H1 (cell line): ENCODE results near the gene FRMD4A. TPM values are rescaled to one million over a fixed set of nuclear protein-coding genes. Genes with fewer than 3 reads are reported as not detected.

Experiments
- CTCF ChIA-PET: fragments of 300-600 bp; sonication (Branson Sonifier 250); formaldehyde crosslinking; loops from one replicate; lab custom pipeline; 2021; ENCODE audit not compliant: partially characterized antibody; lab: Charles Lee
- POLR2A ChIA-PET: fragments of 300-600 bp; sonication (Branson Sonifier 250); formaldehyde crosslinking; loops from one replicate; lab custom pipeline; 2021; ENCODE audit warnings: inconsistent platforms; ENCODE audit not compliant: partially characterized antibody; lab: Charles Lee
- DNase-seq, 2 experiments: peaks; one replicate each; pipeline versions ENCODE4 v3.0.0 to v3.0.0-alpha.2; 2010 to 2022; ENCODE audit warnings: low spot score in 2 of 2, low read depth in 1 of 2, mixed read lengths in 1 of 2
- FAIRE-seq: peaks from 2 replicates; lab custom pipeline; 2011; peaks lifted over from hg19 to GRCh38; lab: Jason Lieb, UNC
- H2AFZ ChIP-seq: 2 replicates; pipeline ENCODE4 v1.8.1; 2012; ENCODE audit warnings: low read length, inconsistent platforms
- H2AK5ac ChIP-seq: 2 replicates; pipeline ENCODE4 v1.6.1; 2013; ENCODE audit warnings: low read depth, low read length
- H2BK120ac ChIP-seq: replicated peaks from 2 replicates; pipeline ENCODE3; 2013; ENCODE audit warnings: low read depth, low read length, inconsistent platforms
- H2BK12ac ChIP-seq: 2 replicates; pipeline ENCODE4 v1.6.1; 2013; ENCODE audit warnings: low read depth, low read length
- H2BK15ac ChIP-seq: 2 replicates; pipeline ENCODE4 v1.6.1; 2013; ENCODE audit warnings: low read length
- H2BK20ac ChIP-seq: 2 replicates; pipeline ENCODE4 v1.6.1; 2013; ENCODE audit warnings: low read length
- H2BK5ac ChIP-seq: 2 replicates; pipeline ENCODE4 v1.6.1; 2013; ENCODE audit warnings: low read depth, low read length
- H3K14ac ChIP-seq: 2 replicates; pipeline ENCODE4 v1.6.1; 2013; ENCODE audit warnings: inconsistent platforms; ENCODE audit not compliant: insufficient read length
- H3K18ac ChIP-seq: 2 replicates; pipeline ENCODE4 v1.6.1; 2013; ENCODE audit warnings: low read length; ENCODE audit errors: extremely low read depth
- H3K23ac ChIP-seq: 2 replicates; pipeline ENCODE4 v1.6.1; 2013; ENCODE audit warnings: inconsistent platforms; ENCODE audit not compliant: insufficient read length
- H3K23me2 ChIP-seq: 2 replicates; pipeline ENCODE4 v1.6.1; 2013; ENCODE audit warnings: low read depth, low read length
- H3K27ac ChIP-seq: 2 replicates; pipeline ENCODE4 v1.6.1; 2011; ENCODE audit warnings: low read depth, low read length, inconsistent platforms
- H3K27me3 ChIP-seq, 4 experiments: replicated peaks in 1 of 4; 1 replicate in 1 of 4; 2 replicates in 3 of 4; pipeline versions ENCODE4 v1.6.1 to v1.8.1; 2011 to 2013; ENCODE audit warnings: low read length in 3 of 4, mild to moderate bottlenecking in 3 of 4, inconsistent platforms in 2 of 4, mixed read lengths in 2 of 4, moderate library complexity in 1 of 4; ENCODE audit not compliant: control insufficient read depth in 3 of 4, insufficient read depth in 3 of 4; ENCODE audit errors: extremely low read depth in 1 of 4
- H3K36me3 ChIP-seq, 4 experiments: 2 replicates each; pipeline versions ENCODE4 v1.6.1 to v1.8.1; 2011 to 2013; ENCODE audit warnings: mild to moderate bottlenecking in 4 of 4, low read length in 3 of 4, moderate library complexity in 2 of 4, control low read depth in 1 of 4, inconsistent platforms in 1 of 4; ENCODE audit not compliant: insufficient read depth in 4 of 4, control insufficient read depth in 2 of 4
- H3K4ac ChIP-seq: replicated peaks from 2 replicates; pipeline ENCODE3; 2013; ENCODE audit warnings: low read length, low read depth, mixed read lengths, inconsistent platforms; ENCODE audit not compliant: insufficient read length
- H3K4me1 ChIP-seq, 4 experiments: replicated peaks in 1 of 4; 1 replicate in 1 of 4; 2 replicates in 3 of 4; pipeline versions ENCODE4 v1.6.1 to v1.8.1; 2011 to 2013; ENCODE audit warnings: low read length in 3 of 4, inconsistent platforms in 2 of 4, mixed read lengths in 1 of 4; ENCODE audit not compliant: insufficient read depth in 4 of 4, control insufficient read depth in 3 of 4
- H3K4me2 ChIP-seq, 2 experiments: 2 replicates each; pipeline versions ENCODE4 v1.6.1 to v1.8.1; 2011 to 2013; ENCODE audit warnings: low read depth in 2 of 2, low read length in 2 of 2, control low read depth in 1 of 2, inconsistent platforms in 1 of 2, mild to moderate bottlenecking in 1 of 2; ENCODE audit not compliant: insufficient read depth in 1 of 2
- H3K4me3 ChIP-seq, 4 experiments: fragments of 200-600, 300-600 bp in 1 of 4; sonication (generic), shearing (Covaris generic), sonication (Bioruptor Twin) in 1 of 4; 2 replicates each; pipeline versions ENCODE4 v1.5.1 to v1.8.1; 2011 to 2016; ENCODE audit warnings: low read length in 4 of 4, low read depth in 3 of 4, control low read depth in 2 of 4, inconsistent platforms in 2 of 4, mild to moderate bottlenecking in 2 of 4, mixed read lengths in 1 of 4, moderate library complexity in 1 of 4; ENCODE audit not compliant: insufficient read depth in 2 of 4; ENCODE audit errors: extremely low read depth in 1 of 4
- H3K56ac ChIP-seq: replicated peaks from 2 replicates; pipeline ENCODE3; 2013; ENCODE audit warnings: low read depth, mild to moderate bottlenecking, mixed read lengths, low read length, inconsistent platforms; ENCODE audit not compliant: insufficient read length
- H3K79me1 ChIP-seq: 2 replicates; pipeline ENCODE4 v1.6.1; 2013; ENCODE audit warnings: low read depth, low read length, control low read depth
- H3K79me2 ChIP-seq, 2 experiments: 2 replicates each; pipeline versions ENCODE4 v1.6.1 to v1.8.1; 2012 to 2013; ENCODE audit warnings: low read length in 2 of 2, mild to moderate bottlenecking in 2 of 2, inconsistent platforms in 1 of 2; ENCODE audit not compliant: insufficient read depth in 2 of 2, control insufficient read depth in 1 of 2
- H3K9ac ChIP-seq, 4 experiments: replicated peaks in 1 of 4; 1 replicate in 1 of 4; 2 replicates in 3 of 4; pipeline versions ENCODE4 v1.6.1 to v1.8.1; 2011 to 2013; ENCODE audit warnings: low read depth in 3 of 4, low read length in 3 of 4, control low read depth in 2 of 4, mild to moderate bottlenecking in 2 of 4, moderate library complexity in 2 of 4, inconsistent platforms in 1 of 4; ENCODE audit errors: extremely low read depth in 1 of 4
- H3K9me3 ChIP-seq, 2 experiments: 2 replicates each; pipeline versions ENCODE4 v1.6.1 to v1.8.1; 2012 to 2013; ENCODE audit warnings: mild to moderate bottlenecking in 2 of 2, moderate library complexity in 2 of 2, control low read depth in 1 of 2, inconsistent platforms in 1 of 2, low read depth in 1 of 2, low read length in 1 of 2, mixed read lengths in 1 of 2; ENCODE audit not compliant: insufficient read depth in 2 of 2
- H4K20me1 ChIP-seq, 2 experiments: replicated peaks in 1 of 2; 2 replicates each; pipeline versions ENCODE3 to v1.8.1; 2011 to 2013; ENCODE audit warnings: inconsistent platforms in 2 of 2, low read length in 2 of 2, mild to moderate bottlenecking in 1 of 2; ENCODE audit not compliant: insufficient read depth in 2 of 2, control insufficient read depth in 1 of 2
- H4K5ac ChIP-seq: 2 replicates; pipeline ENCODE4 v1.6.1; 2013; ENCODE audit warnings: low read length, low read depth, mixed read lengths, inconsistent platforms; ENCODE audit not compliant: insufficient read length
- H4K8ac ChIP-seq: 2 replicates; pipeline ENCODE4 v1.8.0; 2013; ENCODE audit warnings: mild to moderate bottlenecking, moderate library complexity, low read length, inconsistent platforms; ENCODE audit not compliant: insufficient read depth; ENCODE audit errors: extremely low read depth
- H4K91ac ChIP-seq: replicated peaks from 2 replicates; pipeline ENCODE3; 2013; ENCODE audit warnings: low read length, mixed read lengths, inconsistent platforms; ENCODE audit not compliant: insufficient read length
- CHD1 ChIP-seq: IDR thresholded peaks from 2 replicates; pipeline ENCODE4 v1.6.1; 2012; ENCODE audit warnings: low read depth, low read length, improper control_type of control experiment
- FOSL1 ChIP-seq: IDR thresholded peaks from 2 replicates; pipeline ENCODE4 v1.6.1; 2011; ENCODE audit warnings: mild to moderate bottlenecking, low read depth, low read length, moderate library complexity; ENCODE audit not compliant: insufficient read depth
- NANOG ChIP-seq: IDR thresholded peaks from 2 replicates; pipeline ENCODE4 v1.6.1; 2011; ENCODE audit warnings: low read length, low read depth, mild to moderate bottlenecking, inconsistent platforms; ENCODE audit not compliant: insufficient read depth, poor library complexity, severe bottlenecking
- NRF1 ChIP-seq: IDR thresholded peaks from 2 replicates; pipeline ENCODE4 v1.6.1; 2011; ENCODE audit warnings: mild to moderate bottlenecking, low read depth, low read length, improper control_type of control experiment
- SIN3A ChIP-seq, 2 experiments: IDR thresholded peaks in 1 of 2; conservative IDR thresholded peaks in 1 of 2; 2 replicates each; pipeline ENCODE4 v1.6.1; 2011 to 2012; ENCODE audit warnings: low read length in 2 of 2, improper control_type of control experiment in 1 of 2, low read depth in 1 of 2, mild to moderate bottlenecking in 1 of 2
- SIRT6 ChIP-seq: IDR thresholded peaks from one replicate; pipeline ENCODE4 v1.7.1; 2012; ENCODE audit warnings: low read length, inconsistent platforms
- SUZ12 ChIP-seq: fragments of 200-600 bp; sonication (generic); IDR thresholded peaks from 2 replicates; pipeline ENCODE4 v1.6.1; 2012; ENCODE audit warnings: mild to moderate bottlenecking, inconsistent platforms, low read length, moderate library complexity, mixed read lengths
- TAF7 ChIP-seq: optimal IDR thresholded peaks from 2 replicates; pipeline ENCODE3; 2011; ENCODE audit warnings: low read depth, mild to moderate bottlenecking, inconsistent platforms, low read length, moderate library complexity, borderline replicate concordance
- TEAD4 ChIP-seq: IDR thresholded peaks from 2 replicates; pipeline ENCODE4 v1.6.1; 2012; ENCODE audit warnings: low read depth, low read length, inconsistent platforms, mixed read lengths
- WGBS, 2 experiments: shearing (Covaris generic) in 1 of 2; methylation state at CpG; one replicate each; pipeline versions ENCODE4 v1.1.6 to v1.1.7; 2013 to 2015; ENCODE audit warnings: low lambda C conversion rate in 2 of 2, mixed read lengths in 2 of 2, inconsistent platforms in 1 of 2, low coverage in 1 of 2, missing lambda C conversion rate in 1 of 2; ENCODE audit not compliant: insufficient replicate concordance in 2 of 2, insufficient coverage in 1 of 2, insufficient read length in 1 of 2; ENCODE audit errors: extremely low coverage in 1 of 2, missing lambda C conversion rate in 1 of 2; 5-methylcytosine and 5-hydroxymethylcytosine counted together
- polyA plus RNA-seq, 7 experiments: library from polyadenylated mRNA; depleted of rRNA in 3 of 7; stranded (reverse) in 5 of 7; unstranded in 2 of 7; fragments of >200 nt in 5 of 7; fragments of 200-250 nt in 2 of 7; gene quantifications; 1 replicate in 5 of 7; 2 replicates in 1 of 7; 4 replicates in 1 of 7; pipeline versions ENCODE4 v1.2.1 to v1.2.3, GENCODE V29; 2011 to 2013; ENCODE audit warnings: missing spikeins in 2 of 7, mixed read lengths in 2 of 7
- total RNA-seq: library from RNA; stranded (reverse); fragmentation: NEBNext Ultra II Directional; extraction: Animal tissue kit (Norgen Biotek cat#: 25700); gene quantifications from 2 replicates; pipeline ENCODE4 v1.2.1, GENCODE V29; 2021
- TF ChIP-seq, protein P1 (sequence below): IDR thresholded peaks from 2 replicates; pipeline ENCODE4 v1.6.1; 2012; ENCODE audit warnings: inconsistent platforms

FRMD4A gene
- total and polyA plus RNA-seq, 2 of the 8 experiments (the other 6 are each of a cell fraction or from before 2014, with no cell fraction given), result 38.6 to 39.6 TPM

DNA sequence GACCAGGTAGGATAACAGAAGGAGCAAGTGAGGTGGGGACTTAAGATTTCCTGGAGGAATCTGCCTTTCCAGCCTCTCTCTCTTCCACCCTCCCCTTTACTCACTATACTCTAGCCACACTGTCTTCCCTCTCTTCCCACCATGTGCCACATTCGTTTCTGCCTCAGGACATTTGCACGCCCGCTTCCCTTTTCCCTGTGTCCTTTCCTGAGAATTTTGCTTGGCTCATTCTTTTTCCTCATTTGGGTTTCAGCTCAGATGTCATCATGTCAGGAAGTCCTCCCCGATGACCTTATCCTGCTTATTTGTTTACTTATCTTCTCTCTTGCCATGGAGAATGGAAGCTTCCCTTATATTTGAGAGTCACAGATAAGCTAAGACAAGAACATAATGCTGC is 380.2 kb downstream of the FRMD4A start:
- CTCF ChIA-PET, result interaction anchor here (0.8 to 0.9 kb wide), 2 partner anchors 13 to 174 kb away, joined by 3 read pairs; no protein-coding TSS in a partner anchor
- Histone ChIP-seq H3K27ac (no peak overlapping the region), H2BK120ac (no peak overlapping the region), H3K4me2 (no peak overlapping the region), H3K4ac (no peak overlapping the region), H2BK5ac (no peak overlapping the region), H2AK5ac (no peak overlapping the region), H2BK15ac (0 out of 2 replicates have a peak overlapping the region, but pooled peaks have one; percentile 14), H4K20me1 (no peaks in the 10 kb centered on the region), H3K79me1 (no peaks in the 10 kb centered on the region), H3K27me3 (no peaks in the 10 kb centered on the region; a peak in 1 of 7 replicates), H4K5ac (no peak overlapping the region), H3K36me3 (no peaks in the 10 kb centered on the region), H3K23ac (no peak overlapping the region), H3K4me1 (peaks cover 0 to 6% (median 4%) of the 10 kb centered on the region in 4 experiments; a peak in 3 of 7 replicates), H3K4me3 (no peak overlapping the region), H4K8ac (no peak overlapping the region), H3K14ac (no peak overlapping the region), H2BK12ac (no peak overlapping the region), H2AFZ (no peak overlapping the region), H3K23me2 (no peaks in the 10 kb centered on the region), H2BK20ac (no peak overlapping the region), H3K18ac (no peak overlapping the region), H3K79me2 (no peaks in the 10 kb centered on the region), H3K56ac (no peak overlapping the region), H3K9ac (no peak overlapping the region), H3K9me3 (no peaks in the 10 kb centered on the region), H4K91ac (no peak overlapping the region)
- DNase-seq (no peak), FAIRE-seq (no peak)
- POLR2A ChIA-PET, result no interaction called here
- TF ChIP-seq SIRT6, result no peak
- TF ChIP-seq, protein P1, sequence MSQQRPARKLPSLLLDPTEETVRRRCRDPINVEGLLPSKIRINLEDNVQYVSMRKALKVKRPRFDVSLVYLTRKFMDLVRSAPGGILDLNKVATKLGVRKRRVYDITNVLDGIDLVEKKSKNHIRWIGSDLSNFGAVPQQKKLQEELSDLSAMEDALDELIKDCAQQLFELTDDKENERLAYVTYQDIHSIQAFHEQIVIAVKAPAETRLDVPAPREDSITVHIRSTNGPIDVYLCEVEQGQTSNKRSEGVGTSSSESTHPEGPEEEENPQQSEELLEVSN, result no peak
- no peak for TF ChIP-seq FOSL1
- no peak for TF ChIP-seq TAF7
- TF ChIP-seq CHD1, result no peak
- no peak for TF ChIP-seq NRF1
- TF ChIP-seq TEAD4, result no peak
- no peak for TF ChIP-seq SUZ12
- TF ChIP-seq SIN3A (conservative IDR thresholded peaks at IDR 0.05 in 1 of 2, IDR thresholded peaks at IDR 0.05 in 1 of 2; ENCODE audit: low read depth in 1 of 2, low read length in 2 of 2), result no peak
- no peak for TF ChIP-seq NANOG
- 94% methylated on average over 4 of the region's 4 CpGs; no CpG with 5 or more reads in 1 of the 2 experiments for WGBS, 2 experiments
